HG03439 (cell line): Measurements from ENCODE around the gene KLHL14.
A peak's percentile ranks its signal among the peaks of the same experiment; 100 is the strongest.

Experiments
- ATAC-seq: cut with Tn5 transposase; IDR thresholded peaks from one replicate; pipeline ENCODE4 v1.9.1; 2021; ENCODE audit warnings: mild to moderate bottlenecking, moderate library complexity; ENCODE audit not compliant: unreplicated experiment

Gene KLHL14

GRCh38 chr18:32771169-32771751 is 1.6 kb downstream of the KLHL14 start:
- ATAC-seq, result no peak

GRCh38 chr18:32770666-32771168 is 2.1 kb downstream of the KLHL14 start:
- ATAC-seq, result no peak

DNA sequence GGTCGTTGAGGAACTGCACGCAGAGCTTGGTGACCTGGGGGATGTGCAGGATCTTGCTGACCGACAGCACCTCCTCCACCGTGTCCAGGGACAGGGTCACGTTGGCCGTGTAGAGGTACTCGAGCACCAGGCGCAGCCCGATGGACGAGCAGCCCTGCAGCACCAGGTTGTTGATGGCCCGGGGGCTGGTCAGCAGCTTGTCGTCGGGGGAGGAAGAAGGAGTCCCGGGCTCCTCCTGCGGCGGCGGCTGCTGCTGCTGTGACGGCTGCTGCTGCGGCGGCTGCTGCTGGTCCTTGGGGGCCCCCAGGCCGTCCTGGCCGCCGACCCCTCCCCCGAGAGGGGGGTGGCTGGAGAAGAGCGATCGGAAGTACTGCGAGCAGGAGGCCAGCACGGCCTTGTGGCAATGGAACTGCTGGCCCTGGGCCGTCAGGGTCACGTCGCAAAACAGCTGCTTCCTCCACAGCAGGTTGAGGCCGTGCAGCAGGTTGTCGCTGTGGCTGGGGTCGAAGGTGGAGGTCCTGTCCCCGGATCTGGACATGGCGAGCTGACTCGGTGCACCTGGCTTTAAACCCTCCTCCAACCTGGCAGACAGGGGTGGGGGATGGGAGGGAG is 2.7 kb downstream of the KLHL14 start:
- no peak for ATAC-seq

GRCh38 chr18:32769586-32770053 is 3.2 kb downstream of the KLHL14 start:
- no peak for ATAC-seq

GRCh38 chr18:32769071-32769585 is 3.7 kb downstream of the KLHL14 start:
- ATAC-seq, result no peak

GRCh38 chr18:32767400-32767799 is 5.4 kb downstream of the KLHL14 start:
- ATAC-seq, result no peak

DNA sequence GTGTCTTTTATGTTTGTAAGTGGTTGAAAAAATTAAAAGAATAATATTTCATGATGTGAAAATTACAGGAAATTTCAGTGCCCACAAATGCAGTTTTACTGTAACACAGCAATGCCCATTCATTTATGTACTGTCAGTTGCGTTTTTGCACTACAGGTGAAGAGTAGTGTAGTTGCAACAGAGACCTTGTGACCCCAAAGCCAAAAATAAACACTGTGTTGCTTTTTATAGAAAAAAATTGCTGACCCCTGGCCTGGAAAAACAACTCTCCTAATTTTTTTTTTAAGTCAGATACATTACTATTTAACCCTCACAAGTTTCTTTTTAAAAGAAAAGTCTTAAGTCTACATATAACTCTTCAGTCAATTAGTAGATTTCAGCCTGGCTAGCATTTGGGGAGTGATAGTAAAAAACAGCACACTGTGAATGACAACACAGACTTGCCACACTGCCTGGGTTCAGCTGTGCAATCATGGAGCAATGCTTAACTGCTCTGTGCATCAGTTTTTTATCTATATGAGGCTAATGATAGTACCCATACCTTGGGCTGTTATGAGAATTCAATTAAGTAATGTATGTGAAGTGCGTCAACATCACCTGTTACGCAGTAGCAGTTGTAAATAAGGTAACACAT is 8.1 kb downstream of the KLHL14 start:
- no peak for ATAC-seq

DNA sequence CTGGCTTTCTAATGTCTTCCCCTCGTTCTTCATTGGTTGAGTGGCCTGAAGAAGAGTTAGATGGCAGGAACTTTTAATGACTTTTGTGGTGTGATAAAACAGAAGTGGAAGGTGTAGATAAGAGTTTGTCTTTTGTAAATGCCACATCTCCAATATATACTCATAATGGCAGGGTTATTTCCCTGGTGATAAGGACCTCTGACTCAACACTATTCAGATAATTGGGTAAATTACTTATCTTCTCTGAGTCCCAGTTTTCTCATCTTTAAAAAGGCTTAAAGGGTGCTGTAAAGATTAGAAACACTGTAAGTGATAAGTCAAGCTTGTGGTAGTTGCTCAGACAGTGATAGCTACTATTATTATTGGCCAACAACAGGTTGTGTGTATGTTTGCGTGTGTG is 9.5 kb downstream of the KLHL14 start:
- no peak for ATAC-seq

- ATAC-seq, result no peak
These were observed 11.6 kb downstream of the KLHL14 start for GRCh38 chr18:32761231-32761630.

- ATAC-seq, result peak; percentile 96
These were observed 12.4 kb downstream of the KLHL14 start for GRCh38 chr18:32760391-32760790.

DNA sequence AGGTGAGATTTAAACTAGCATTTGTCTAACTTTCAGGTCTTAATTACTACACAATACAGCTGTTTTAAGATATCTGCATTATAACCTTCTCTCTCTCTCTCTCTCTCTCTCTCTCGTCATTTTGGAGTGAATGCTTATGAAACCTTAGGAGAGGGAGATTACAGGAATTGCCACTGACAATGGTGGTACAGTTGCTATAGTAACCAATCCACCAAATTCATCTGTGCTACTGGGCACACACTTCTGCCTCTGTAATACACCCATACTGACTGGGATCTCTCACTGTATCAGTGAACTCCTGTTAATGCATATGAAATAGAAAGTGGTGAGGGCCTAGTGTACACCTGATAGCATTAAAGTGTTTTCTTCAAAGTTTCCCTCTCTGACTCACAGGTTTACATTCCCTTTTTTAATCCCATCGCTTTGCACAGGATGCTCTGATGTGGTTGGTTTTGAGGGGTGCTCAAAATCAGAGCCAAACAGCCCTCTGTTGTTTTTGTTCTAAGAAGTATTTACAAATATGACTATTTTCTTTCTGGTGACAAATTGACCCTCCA is 13.1 kb downstream of the KLHL14 start:
- no peak for ATAC-seq

DNA sequence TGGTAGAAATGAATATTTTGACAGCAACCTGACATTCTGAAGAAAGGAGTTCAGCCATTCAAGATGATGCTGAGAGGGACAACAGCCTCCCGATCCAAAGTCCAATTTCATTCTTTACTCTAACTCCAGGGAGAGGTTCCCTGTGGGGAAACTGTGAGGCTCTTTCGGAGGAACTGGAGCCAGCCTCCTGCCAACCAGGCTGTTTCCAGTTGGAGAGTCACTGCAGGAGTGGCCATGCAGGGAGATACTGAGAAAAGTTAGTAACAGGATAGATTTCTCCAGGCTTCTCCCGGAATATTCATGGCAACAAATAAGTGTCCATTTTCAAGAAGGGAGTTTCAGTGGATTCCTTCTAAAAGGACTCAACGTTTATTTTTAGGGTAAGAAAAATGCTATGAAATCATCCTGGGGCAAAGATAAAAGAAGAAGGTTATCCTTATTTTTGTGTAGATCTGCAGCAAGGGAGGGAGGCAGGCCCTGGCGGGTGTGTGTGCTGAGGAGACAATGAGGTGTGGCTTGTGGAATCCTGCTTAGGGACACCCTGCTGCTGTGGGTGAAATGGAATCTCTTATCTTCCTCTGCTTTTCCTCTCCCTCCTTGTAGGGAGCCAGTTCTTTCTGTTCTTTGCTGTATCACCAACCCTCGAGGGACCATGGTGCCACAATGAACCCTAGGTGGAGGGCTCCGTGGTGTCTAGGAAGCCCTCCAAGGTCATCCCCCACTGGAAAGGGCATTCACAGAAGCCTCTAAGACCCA is 18.1 kb downstream of the KLHL14 start:
- ATAC-seq, result no peak

GRCh38 chr18:32753656-32754260 is 19.1 kb downstream of the KLHL14 start:
- ATAC-seq, result no peak

GRCh38 chr18:32750328-32750727 is 22.5 kb downstream of the KLHL14 start:
- ATAC-seq, result no peak

DNA sequence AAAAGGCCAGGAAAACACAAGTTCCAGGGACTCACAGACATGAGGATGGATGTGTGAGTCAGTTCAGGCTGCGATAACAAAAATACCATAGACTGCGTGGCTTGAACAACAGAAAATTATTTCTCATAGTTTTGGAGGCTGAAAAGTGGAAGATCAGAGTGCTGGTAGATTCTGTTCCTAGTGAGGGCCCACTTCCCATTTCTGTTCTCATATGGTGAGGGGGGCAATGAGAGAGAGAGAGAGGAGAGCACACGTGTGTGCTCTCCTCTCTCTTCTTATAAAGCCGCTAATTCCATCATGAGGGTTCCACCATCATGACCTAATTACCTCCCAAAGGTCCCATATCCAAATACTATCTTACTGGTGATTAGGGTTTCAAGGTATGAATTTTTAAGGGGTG is 23.0 kb downstream of the KLHL14 start:
- ATAC-seq, result no peak

DNA sequence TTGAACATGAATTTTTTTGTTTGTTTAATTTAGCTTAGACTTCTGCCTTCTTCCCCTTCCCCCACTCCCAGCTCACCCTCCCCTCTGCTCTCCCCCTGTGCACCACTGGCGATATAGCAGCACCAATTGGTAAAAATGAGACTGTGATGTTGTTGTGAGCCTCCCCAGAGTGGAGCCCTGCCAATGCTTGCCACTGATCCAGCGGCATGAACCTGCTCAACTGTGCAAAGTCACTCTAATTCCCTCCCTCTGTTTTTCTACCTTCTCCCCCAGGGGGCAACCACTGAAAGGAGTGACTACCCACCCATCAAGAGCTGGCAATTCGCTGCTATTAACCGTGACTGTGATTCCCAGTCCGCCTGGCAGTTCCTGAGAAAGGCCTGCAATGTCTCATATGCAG is 30.2 kb downstream of the KLHL14 start:
- ATAC-seq, result no peak

DNA sequence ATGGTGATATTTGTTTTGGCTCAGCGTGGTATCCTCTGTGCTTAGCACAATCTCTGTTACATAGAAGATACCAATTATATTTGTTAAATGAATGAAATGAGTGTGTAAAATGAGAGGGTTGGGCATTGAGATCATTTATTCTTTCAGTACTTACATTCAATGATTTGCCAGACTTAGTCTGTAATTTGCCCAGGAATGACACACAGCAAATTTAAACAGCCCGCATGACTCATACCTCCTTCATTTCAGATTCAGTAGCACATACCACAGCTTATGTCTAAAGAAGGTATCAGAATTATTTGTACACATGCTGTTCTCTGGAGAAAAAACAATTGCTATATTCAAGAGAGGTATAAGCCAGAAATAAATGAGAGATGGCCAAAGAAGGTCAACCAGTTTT is 37.0 kb downstream of the KLHL14 start:
- no peak for ATAC-seq

DNA sequence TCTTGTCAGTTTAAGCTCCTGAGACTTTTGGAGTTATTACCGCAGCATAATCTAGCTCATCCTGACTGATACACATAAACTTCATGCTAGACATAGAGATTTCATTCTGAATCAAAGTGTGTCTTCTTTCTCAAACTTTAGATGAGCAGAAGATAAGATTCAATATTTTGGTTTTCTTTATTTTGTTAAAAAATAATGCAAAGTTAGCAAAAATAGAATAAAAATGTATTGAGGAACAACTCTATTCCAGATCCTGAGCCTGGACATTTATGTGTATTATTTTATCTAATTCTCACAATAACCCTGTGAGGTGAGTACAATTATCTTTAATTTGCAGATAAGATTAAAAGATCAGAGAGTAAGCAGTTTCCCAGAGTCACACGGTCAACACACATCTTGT is 38.4 kb downstream of the KLHL14 start:
- no peak for ATAC-seq

DNA sequence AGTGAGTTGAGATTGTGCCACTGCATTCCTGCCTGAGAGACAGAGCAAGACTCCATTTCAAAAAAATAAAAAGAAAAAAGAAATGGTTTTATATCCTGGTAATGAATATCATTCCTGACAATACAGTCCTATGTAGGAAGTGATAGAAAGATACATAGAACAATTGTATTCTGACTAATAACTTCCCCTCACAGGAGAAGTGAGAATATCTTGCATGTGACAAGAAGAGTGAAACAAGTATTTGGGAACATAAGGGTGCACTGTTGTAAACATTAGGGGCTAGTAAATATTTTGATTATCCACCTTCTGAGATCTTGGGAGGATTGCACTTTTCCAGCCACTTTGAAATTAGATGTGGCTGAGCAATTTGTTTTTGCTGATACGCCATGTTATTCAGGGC is 40.7 kb downstream of the KLHL14 start:
- no peak for ATAC-seq

- ATAC-seq, result peak; percentile 85
These were observed 42.2 kb downstream of the KLHL14 start for GRCh38 chr18:32730620-32731091.
